HG03460 (cell line): ENCODE data around the gene ZNF648.
"Not testable (repeated sequence)": the region's sequence is repeated elsewhere in the genome, so short reads cannot be mapped to it uniquely, and the experiment has no call there.

Source experiments
- ATAC-seq: cut with Tn5 transposase; IDR thresholded peaks from one replicate; pipeline ENCODE4 v1.9.1; 2021; ENCODE audit not compliant: unreplicated experiment

ZNF648 gene

GRCh38 chr1:182029379-182030331 lies 31.9 kb downstream of the ZNF648 start:
- ATAC-seq = peak; percentile 94

DNA sequence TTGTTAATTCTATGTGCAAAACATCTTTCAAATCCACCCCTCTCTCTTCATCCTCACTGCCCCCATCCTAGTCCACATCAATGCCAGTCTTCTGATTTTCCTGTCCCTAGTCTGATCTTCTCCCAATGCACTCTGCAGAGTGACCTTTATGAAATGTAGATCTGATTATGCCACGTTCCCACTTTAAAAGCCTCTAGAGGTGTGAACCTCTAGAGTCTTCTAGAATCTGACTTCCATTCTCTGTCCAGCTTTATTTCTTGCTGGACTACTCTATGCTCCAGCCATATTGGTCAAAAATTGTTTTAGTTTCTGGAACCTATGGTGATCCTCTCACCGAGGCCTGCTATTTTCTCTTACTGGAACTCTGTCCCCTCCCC lies 32.5 kb downstream of the ZNF648 start:
- ATAC-seq = no peak

GRCh38 chr1:182015360-182015759 lies 46.2 kb downstream of the ZNF648 start:
- no peak for ATAC-seq

DNA sequence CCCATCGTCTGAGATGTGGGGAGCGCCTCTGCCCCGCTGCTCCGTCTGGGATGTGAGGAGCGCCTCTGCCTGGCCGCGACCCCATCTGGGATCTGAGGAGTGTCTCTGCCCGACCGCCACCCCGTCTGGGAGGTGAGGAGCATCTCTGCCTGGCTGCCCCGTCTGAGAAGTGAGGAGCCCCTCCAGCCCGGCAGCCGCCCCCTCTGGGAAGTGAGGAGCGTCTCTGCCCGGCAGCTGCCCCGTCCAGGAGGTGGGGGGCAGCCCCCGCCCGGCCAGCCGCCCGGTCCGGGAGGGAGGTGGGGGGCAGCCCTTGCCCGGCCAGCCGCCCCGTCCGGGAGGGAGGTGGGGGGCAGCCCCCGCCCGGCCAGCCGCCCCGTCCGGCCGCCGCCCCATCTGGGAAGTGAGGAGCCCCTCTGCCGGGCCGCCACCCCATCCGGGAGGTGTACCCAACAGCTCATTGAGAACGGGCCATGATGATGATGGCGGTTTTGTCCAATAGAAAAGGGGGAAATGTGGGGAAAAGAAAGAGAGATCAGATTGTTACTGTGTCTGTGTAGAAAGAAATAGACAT lies 50.6 kb downstream of the ZNF648 start:
- ATAC-seq = not testable (repeated sequence)

DNA sequence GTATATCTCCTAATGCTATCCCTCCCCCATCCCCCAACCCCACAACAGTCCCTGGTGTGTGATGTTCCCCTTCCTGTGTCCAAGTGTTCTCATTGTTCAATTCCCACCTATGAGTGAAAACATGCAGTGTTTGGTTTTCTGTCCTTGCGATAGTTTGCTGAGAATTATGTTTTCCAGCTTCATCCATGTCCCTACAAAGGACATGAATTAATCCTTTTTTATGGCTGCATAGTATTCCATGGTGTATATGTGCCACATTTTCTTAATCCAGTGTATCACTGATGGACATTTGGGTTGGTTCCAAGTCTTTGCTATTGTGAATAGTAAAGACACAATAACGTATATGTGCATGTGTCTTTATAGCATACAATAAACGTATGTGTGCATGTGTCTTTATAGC lies 56.1 kb downstream of the ZNF648 start:
- not testable (repeated sequence) for ATAC-seq

- ATAC-seq = no peak
These were observed 56.9 kb downstream of the ZNF648 start for GRCh38 chr1:182004601-182005000.
